Panc1 (cell line): ENCODE results near the gene NOTO.

Experiments used
- POLR2AphosphoS5 ChIP-seq: IDR thresholded peaks from 2 replicates; pipeline ENCODE4 v1.6.1; 2012; ENCODE audit warnings: mild to moderate bottlenecking, low read depth, low read length, moderate library complexity
- TCF7L2 ChIP-seq: IDR thresholded peaks from 2 replicates; pipeline ENCODE4 v1.6.1; 2011; ENCODE audit warnings: mild to moderate bottlenecking, low read depth, low read length, inconsistent platforms
- TF ChIP-seq, protein P1 (sequence below): fragments of 450-650 bp; IDR thresholded peaks from 2 replicates; pipeline ENCODE4 v1.5.1; 2017; ENCODE audit warnings: mild to moderate bottlenecking
- TF ChIP-seq, protein P2 (sequence below), 2 experiments: IDR thresholded peaks; 2 replicates each; pipeline ENCODE4 v1.6.1; 2011 to 2012; ENCODE audit warnings: low read depth in 2 of 2, control low read depth in 1 of 2, low read length in 1 of 2, mild to moderate bottlenecking in 1 of 2, moderate library complexity in 1 of 2; ENCODE audit not compliant: insufficient read depth in 1 of 2

DNA sequence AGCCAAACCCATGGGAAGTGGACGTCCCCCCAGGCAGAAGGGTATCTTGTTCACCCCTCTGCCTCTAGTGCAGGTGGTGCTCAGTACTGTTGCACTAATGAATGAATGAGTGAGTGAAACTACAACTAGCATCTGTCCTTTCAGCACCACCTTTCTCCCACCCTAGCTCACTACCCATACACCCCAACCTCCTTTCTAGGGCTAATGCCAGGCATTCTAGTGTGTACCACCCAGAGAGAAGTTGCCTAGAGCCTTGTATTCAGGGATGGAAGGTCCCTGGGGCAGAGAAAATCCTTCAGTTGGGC lies 54.2 kb downstream of the NOTO start:
- TF ChIP-seq, protein P1, sequence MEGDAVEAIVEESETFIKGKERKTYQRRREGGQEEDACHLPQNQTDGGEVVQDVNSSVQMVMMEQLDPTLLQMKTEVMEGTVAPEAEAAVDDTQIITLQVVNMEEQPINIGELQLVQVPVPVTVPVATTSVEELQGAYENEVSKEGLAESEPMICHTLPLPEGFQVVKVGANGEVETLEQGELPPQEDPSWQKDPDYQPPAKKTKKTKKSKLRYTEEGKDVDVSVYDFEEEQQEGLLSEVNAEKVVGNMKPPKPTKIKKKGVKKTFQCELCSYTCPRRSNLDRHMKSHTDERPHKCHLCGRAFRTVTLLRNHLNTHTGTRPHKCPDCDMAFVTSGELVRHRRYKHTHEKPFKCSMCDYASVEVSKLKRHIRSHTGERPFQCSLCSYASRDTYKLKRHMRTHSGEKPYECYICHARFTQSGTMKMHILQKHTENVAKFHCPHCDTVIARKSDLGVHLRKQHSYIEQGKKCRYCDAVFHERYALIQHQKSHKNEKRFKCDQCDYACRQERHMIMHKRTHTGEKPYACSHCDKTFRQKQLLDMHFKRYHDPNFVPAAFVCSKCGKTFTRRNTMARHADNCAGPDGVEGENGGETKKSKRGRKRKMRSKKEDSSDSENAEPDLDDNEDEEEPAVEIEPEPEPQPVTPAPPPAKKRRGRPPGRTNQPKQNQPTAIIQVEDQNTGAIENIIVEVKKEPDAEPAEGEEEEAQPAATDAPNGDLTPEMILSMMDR, result no peak
- TF ChIP-seq, protein P2, sequence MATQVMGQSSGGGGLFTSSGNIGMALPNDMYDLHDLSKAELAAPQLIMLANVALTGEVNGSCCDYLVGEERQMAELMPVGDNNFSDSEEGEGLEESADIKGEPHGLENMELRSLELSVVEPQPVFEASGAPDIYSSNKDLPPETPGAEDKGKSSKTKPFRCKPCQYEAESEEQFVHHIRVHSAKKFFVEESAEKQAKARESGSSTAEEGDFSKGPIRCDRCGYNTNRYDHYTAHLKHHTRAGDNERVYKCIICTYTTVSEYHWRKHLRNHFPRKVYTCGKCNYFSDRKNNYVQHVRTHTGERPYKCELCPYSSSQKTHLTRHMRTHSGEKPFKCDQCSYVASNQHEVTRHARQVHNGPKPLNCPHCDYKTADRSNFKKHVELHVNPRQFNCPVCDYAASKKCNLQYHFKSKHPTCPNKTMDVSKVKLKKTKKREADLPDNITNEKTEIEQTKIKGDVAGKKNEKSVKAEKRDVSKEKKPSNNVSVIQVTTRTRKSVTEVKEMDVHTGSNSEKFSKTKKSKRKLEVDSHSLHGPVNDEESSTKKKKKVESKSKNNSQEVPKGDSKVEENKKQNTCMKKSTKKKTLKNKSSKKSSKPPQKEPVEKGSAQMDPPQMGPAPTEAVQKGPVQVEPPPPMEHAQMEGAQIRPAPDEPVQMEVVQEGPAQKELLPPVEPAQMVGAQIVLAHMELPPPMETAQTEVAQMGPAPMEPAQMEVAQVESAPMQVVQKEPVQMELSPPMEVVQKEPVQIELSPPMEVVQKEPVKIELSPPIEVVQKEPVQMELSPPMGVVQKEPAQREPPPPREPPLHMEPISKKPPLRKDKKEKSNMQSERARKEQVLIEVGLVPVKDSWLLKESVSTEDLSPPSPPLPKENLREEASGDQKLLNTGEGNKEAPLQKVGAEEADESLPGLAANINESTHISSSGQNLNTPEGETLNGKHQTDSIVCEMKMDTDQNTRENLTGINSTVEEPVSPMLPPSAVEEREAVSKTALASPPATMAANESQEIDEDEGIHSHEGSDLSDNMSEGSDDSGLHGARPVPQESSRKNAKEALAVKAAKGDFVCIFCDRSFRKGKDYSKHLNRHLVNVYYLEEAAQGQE (IDR thresholded peaks at IDR 0.05; ENCODE audit: insufficient read depth in 1 of 2, low read depth in 2 of 2, low read length in 1 of 2), result no peak
- no peak for TF ChIP-seq TCF7L2
- 0 out of 2 replicates have a peak, but pooled peaks have one; percentile 30 for TF ChIP-seq POLR2AphosphoS5
